Measurements from ENCODE around the gene OR1F1. TPM values are rescaled to one million over a fixed set of nuclear protein-coding genes. Genes with fewer than 3 reads are reported as not detected.

OR1F1 gene
- 0.81 and 1.4 TPM in 2 replicates for total RNA-seq (2011; cell fraction: chromatin; rRNA removed; ENCODE audit: low replicate concordance)
- total RNA-seq (2011; cell fraction: nucleolus; rRNA removed), result 1.3 and 1.8 TPM in 2 replicates
- 0.73 and 2.6 TPM in 2 replicates for total RNA-seq (2011; cell fraction: nucleoplasm; rRNA removed)
- 0.45 TPM in 1 of 2 replicates, not detected in the other for total RNA-seq (2014; rRNA removed)
- 0.15 and 0.54 TPM in 2 replicates for total RNA-seq (2014; rRNA removed; fragmentation: Illumina TruSeq; extraction: Trizol)
- 0.23 TPM in 1 of 2 replicates, not detected in the other for total RNA-seq (2015; rRNA removed; fragmentation: Illumina TruSeq; extraction: Trizol)
- total RNA-seq (2021), result 0.22 TPM in 1 of 2 replicates, not detected in the other
- 0.46 TPM in 2 replicates for polyA plus RNA-seq (2011; rRNA removed)
- 1.1 and 1.3 TPM in 2 replicates for polyA plus RNA-seq (2011; cell fraction: cytosol; rRNA removed)
- polyA plus RNA-seq (2011; cell fraction: nucleus; rRNA removed), result 0.57 and 1.0 TPM in 2 replicates
- 0.08 and 0.11 TPM in 2 replicates for polyA plus RNA-seq (2012)
- polyA plus RNA-seq (2014; fragmentation: Illumina TruSeq; extraction: Trizol), result 0.30 and 0.61 TPM in 2 replicates
- polyA plus RNA-seq (2014; fragmentation: Nextera tagmentation; extraction: Ambion mirVana), result not detected
- 0.12 and 0.25 TPM in 2 replicates for polyA plus RNA-seq (2014; rRNA removed)
- polyA minus RNA-seq (2011; rRNA and poly(A)+ RNA removed), result 0.84 and 2.9 TPM in 2 replicates
- polyA minus RNA-seq (2011; cell fraction: cytosol; rRNA and poly(A)+ RNA removed), result 2.0 TPM in 1 of 2 replicates, not detected in the other
- polyA minus RNA-seq (2011; cell fraction: nucleus; rRNA and poly(A)+ RNA removed), result 0.44 TPM in 1 of 2 replicates, not detected in the other
- percentile 19 among the genes with signal in this experiment for Bru-seq, nascent RNA
- BruChase-seq, experiment 1, labeled RNA remaining after a 2-hour chase, result percentile 26 among the genes with signal in this experiment
- percentile 44 among the genes with signal in this experiment for BruChase-seq, experiment 2, labeled RNA remaining after a 6-hour chase
- long read RNA-seq, experiment 1, result 0 reads
- long read RNA-seq, experiment 2, result 0 reads
- long read RNA-seq, experiment 3, result 0 reads

DNA sequence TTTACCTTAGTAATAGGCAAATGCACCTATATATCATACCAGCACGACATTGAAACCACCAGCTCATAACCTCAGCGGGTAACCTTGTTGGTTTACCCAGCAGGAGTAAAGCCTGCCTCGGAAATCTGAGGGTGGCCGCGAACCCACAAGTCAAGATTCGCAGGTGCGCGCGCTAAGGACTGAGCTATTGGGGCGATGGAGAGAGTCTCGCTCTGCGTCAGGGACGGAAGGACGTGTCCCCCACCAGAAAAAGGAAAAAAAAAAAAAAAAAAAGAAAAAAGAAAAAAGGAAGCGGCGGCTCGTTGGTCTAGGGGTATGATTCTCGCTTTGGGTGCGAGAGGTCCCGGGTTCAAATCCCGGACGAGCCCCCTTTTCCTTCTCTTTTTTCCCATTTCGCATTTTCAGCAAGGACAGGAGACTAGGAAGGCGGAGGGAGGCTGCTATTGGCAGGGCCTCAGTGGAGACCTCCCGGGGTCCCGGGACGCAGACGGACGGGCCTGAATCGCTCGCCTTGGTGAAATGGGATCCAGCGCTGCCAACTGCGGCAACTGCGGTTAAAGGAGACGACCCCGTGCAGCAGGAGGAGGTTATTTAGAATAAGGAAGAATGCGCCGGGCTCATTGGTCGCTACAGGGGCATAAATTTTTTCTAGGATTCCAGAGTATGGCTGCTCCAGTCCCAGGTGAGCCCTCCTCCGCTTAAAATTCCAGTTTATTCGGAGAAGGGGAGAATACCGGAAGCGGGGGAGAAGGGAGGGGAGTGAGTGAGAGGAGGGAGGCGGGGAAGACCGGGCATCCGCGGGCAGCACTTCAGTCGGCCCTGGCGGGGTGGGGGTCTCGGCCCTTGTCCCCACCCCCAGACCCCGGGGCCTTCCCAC is at the start of gene OR1F1:
Gene OR1F1 (plus strand): TSS at position 407 of the 877 bp plus-strand sequence.
- DNase-seq (ENCODE audit: extremely low read depth in 1 of 4, low spot score in 3 of 4), result peak in 3 of 4 experiments; percentile 36 to 83 (median 49)
- peak; percentile 3 for ATAC-seq
- no TSS peak for BruUV-seq (replicated peaks)
- Histone ChIP-seq H3K4me3 (peak within 1 kb of the TSS; percentile 55), H3K4me2 (ENCODE audit: insufficient read depth, low read length) (peak within 1 kb of the TSS; percentile 99), H3K9me3 (replicated peaks; ENCODE audit: control insufficient read depth, insufficient read depth, low read depth, low read length) (no peaks in the 10 kb centered on the region), H3K4me1 (replicated peaks in 1 of 2; ENCODE audit: control insufficient read depth in 2 of 2, insufficient read depth in 2 of 2, low read length in 2 of 2) (peaks cover 23 to 58% of the 10 kb centered on the region in 2 experiments), H3K9ac (ENCODE audit: insufficient read depth in 1 of 2, low read depth in 2 of 2, low read length in 2 of 2) (peak within 1 kb of the TSS; percentile 63 to 95), H3K27me3 (ENCODE audit: control insufficient read depth in 2 of 2, insufficient read depth in 2 of 2, low read length in 2 of 2) (no peaks in the 10 kb centered on the region), H3K9me1 (ENCODE audit: control insufficient read depth, insufficient read depth, low read length) (no peaks in the 10 kb centered on the region), H2AFZ (ENCODE audit: low read depth, low read length) (peak within 1 kb of the TSS; percentile 98), H3K36me3 (ENCODE audit: control insufficient read depth, insufficient read depth, low read length) (no peaks in the 10 kb centered on the region), H3K27ac (ENCODE audit: extremely low read depth, low read depth, low read length) (peak within 1 kb of the TSS; percentile 70), H4K20me1 (replicated peaks; ENCODE audit: control insufficient read depth, insufficient read depth, low read length) (no peaks in the 10 kb centered on the region), H3K79me2 (ENCODE audit: control insufficient read depth, insufficient read depth, low read length) (no peaks in the 10 kb centered on the region)
- intact Hi-C loops (cut with micrococcal nuclease), result loop anchor here (5.0 to 10.0 kb wide), 2 partner anchors 269 to 317 kb away; partner anchors contain the start of gene CLUAP1
- POLR2A ChIA-PET, result interaction anchor here (0.6 kb wide), 2 partner anchors 59 to 319 kb away, joined by 3 to 4 read pairs; no protein-coding TSS in a partner anchor
- CTCF ChIA-PET (ENCODE audit: low intra/inter-chr PET ratio), result no interaction called here
- FAIRE-seq, result peak; percentile 88
- WGBS (ENCODE audit: insufficient coverage, low coverage, missing lambda C conversion rate), result under 1% methylated on average over 31 of the region's 51 CpGs
- in situ Hi-C loops (cut with MboI), result no loop called here
- TF ChIP-seq ZSCAN29 (IDR thresholded peaks at IDR 0.05) (peak; percentile 31; the same call in 1 of the 2 replicates), TBP (optimal IDR thresholded peaks at IDR 0.05; ENCODE audit: low read depth, low read length) (peak; percentile 96), TEAD2 (tag; IDR thresholded peaks at IDR 0.05) (no peak), TCF7 (IDR thresholded peaks at IDR 0.05; ENCODE audit: borderline replicate concordance) (no peak), TOE1 (IDR thresholded peaks at IDR 0.05; ENCODE audit: borderline replicate concordance) (peak; percentile 9; the same call in 1 of the 2 replicates), TOE1 (CRISPR knock-in tag; IDR thresholded peaks at IDR 0.05; ENCODE audit: borderline replicate concordance, low read depth) (no peak), JUNB (CRISPR knock-in tag; conservative IDR thresholded peaks at IDR 0.05) (no peak), KAT2B (IDR thresholded peaks at IDR 0.05; ENCODE audit: low read depth, low read length) (no peak), MEF2D (tag; conservative IDR thresholded peaks at IDR 0.05; ENCODE audit: low read depth) (no peak), MAFF (IDR thresholded peaks at IDR 0.05; ENCODE audit: low read length) (no peak), ZNF764 (CRISPR knock-in tag; IDR thresholded peaks at IDR 0.05; ENCODE audit: low read depth) (peak; percentile 64; the same call in 1 of the 2 replicates)
- TF ChIP-seq, protein P1, sequence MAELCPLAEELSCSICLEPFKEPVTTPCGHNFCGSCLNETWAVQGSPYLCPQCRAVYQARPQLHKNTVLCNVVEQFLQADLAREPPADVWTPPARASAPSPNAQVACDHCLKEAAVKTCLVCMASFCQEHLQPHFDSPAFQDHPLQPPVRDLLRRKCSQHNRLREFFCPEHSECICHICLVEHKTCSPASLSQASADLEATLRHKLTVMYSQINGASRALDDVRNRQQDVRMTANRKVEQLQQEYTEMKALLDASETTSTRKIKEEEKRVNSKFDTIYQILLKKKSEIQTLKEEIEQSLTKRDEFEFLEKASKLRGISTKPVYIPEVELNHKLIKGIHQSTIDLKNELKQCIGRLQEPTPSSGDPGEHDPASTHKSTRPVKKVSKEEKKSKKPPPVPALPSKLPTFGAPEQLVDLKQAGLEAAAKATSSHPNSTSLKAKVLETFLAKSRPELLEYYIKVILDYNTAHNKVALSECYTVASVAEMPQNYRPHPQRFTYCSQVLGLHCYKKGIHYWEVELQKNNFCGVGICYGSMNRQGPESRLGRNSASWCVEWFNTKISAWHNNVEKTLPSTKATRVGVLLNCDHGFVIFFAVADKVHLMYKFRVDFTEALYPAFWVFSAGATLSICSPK (IDR thresholded peaks at IDR 0.05; ENCODE audit: borderline replicate concordance), result no peak
- TF ChIP-seq, protein P2, sequence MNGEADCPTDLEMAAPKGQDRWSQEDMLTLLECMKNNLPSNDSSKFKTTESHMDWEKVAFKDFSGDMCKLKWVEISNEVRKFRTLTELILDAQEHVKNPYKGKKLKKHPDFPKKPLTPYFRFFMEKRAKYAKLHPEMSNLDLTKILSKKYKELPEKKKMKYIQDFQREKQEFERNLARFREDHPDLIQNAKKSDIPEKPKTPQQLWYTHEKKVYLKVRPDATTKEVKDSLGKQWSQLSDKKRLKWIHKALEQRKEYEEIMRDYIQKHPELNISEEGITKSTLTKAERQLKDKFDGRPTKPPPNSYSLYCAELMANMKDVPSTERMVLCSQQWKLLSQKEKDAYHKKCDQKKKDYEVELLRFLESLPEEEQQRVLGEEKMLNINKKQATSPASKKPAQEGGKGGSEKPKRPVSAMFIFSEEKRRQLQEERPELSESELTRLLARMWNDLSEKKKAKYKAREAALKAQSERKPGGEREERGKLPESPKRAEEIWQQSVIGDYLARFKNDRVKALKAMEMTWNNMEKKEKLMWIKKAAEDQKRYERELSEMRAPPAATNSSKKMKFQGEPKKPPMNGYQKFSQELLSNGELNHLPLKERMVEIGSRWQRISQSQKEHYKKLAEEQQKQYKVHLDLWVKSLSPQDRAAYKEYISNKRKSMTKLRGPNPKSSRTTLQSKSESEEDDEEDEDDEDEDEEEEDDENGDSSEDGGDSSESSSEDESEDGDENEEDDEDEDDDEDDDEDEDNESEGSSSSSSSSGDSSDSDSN (IDR thresholded peaks at IDR 0.05; ENCODE audit: borderline replicate concordance in 1 of 2, low read depth in 2 of 2, low read length in 2 of 2), result 0 out of 4 replicates have a peak, but pooled peaks of 1 of the 2 experiments have one; percentile 44
